ENCODE data around the gene MYO5B. TPM values are rescaled to one million over a fixed set of nuclear protein-coding genes. Genes with fewer than 3 reads are reported as not detected.

The MYO5B gene
- total RNA-seq, 4 donors from 2014 or later, result 1.2 to 2.2 (median 1.3) TPM

DNA sequence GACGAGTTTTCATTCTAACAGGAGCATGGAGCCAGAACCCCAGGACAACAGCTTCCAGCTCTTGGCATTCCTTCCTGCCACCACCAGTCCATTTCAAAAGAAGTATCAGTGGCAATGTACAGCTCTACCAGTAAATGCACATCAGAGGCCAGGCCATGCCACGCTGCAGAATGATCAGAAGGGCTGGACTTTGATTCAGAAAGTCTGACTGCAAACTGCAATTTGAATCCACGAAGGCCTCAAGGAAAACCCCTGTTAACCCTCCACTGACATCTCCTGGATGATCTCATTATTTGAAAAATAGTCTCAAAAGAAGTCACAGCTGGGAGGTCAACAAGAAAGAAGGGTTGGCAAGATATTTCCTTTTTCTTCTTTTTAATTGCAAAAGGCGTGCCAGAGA, 119.2 kb downstream of the MYO5B start:
- TF ChIP-seq, protein P1, sequence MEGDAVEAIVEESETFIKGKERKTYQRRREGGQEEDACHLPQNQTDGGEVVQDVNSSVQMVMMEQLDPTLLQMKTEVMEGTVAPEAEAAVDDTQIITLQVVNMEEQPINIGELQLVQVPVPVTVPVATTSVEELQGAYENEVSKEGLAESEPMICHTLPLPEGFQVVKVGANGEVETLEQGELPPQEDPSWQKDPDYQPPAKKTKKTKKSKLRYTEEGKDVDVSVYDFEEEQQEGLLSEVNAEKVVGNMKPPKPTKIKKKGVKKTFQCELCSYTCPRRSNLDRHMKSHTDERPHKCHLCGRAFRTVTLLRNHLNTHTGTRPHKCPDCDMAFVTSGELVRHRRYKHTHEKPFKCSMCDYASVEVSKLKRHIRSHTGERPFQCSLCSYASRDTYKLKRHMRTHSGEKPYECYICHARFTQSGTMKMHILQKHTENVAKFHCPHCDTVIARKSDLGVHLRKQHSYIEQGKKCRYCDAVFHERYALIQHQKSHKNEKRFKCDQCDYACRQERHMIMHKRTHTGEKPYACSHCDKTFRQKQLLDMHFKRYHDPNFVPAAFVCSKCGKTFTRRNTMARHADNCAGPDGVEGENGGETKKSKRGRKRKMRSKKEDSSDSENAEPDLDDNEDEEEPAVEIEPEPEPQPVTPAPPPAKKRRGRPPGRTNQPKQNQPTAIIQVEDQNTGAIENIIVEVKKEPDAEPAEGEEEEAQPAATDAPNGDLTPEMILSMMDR (IDR thresholded peaks at IDR 0.05; ENCODE audit: low read depth), result no peak

DNA sequence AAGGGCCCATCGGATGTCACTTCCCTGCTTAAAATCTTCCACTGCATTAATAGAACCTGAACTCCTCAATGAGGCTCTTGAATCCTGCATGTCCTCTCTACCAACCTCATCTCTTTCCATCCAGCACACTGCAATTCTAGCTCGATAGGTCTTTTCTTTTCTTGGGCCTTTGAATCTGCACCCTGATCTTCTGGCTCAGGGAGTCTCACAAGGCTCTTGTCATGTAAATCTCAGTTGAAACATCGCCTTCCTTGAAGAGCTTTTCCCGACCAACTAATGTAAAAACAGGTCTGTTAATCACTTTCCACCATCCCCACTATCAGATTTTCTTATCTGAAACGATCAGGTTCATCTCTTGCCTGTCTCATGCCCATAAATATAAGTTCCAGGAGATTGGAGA, 120.5 kb downstream of the MYO5B start:
- TF ChIP-seq, protein P1 (IDR thresholded peaks at IDR 0.05; ENCODE audit: low read depth), result no peak

DNA sequence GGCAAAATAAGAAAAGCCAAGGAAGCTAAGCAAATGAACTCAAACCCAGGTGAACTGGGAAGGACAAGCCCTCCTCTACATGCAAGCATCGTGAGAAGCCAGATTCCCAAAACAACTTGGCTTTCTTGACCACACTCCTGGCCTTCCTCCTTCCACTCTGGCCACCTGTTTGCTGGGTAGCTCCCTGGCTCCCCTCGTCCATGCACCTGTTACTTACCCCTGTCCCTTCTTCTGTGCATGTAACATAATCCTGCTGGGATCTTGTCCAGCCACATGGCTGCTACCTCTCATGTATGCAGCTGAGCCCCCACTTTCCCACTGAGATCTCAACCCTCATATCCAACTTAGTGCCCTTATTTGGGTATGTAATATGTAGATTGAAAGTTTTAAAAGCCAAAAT, 121.6 kb downstream of the MYO5B start:
- TF ChIP-seq, protein P1 (IDR thresholded peaks at IDR 0.05; ENCODE audit: low read depth), result no peak

DNA sequence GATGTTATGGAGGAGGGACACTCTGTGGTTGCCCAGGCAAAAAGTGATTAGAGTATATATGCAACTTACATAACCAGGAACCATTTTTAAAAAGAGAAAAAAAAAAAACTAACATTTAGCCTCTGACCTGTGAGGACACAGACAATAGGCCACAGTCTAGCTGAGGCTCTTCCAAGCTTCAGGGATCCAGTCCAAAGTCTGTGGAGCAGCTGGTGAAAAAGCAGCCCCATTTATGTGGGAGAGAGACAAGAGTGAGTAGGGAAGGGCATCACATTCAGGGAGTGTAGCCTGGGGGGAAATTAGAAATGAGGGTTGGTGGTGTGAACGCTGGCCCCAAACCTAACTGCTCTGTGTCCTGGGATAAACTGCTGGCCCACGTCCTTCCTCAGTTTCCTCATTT, 122.8 kb downstream of the MYO5B start:
- TF ChIP-seq, protein P1 (IDR thresholded peaks at IDR 0.05; ENCODE audit: low read depth), result no peak

DNA sequence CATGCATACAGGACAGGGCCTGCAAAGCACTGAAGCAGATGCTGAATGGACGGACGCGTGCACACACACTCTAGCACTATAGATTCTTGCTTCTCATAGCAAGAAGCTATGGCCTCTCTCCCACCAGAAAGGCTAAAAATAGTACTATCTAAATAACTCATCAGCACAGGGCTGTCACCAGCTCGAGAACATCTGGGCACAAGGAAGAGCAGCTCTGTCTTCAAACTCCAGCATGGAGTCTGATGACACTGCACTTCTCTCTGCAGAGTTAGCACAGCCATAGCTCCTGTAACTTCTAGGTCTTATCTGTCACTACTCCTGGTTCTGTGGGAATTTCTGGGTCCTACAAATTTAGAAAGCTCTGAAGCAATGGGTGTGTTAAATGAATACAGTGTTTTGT, 123.5 kb downstream of the MYO5B start:
- TF ChIP-seq, protein P1 (IDR thresholded peaks at IDR 0.05; ENCODE audit: low read depth), result no peak

DNA sequence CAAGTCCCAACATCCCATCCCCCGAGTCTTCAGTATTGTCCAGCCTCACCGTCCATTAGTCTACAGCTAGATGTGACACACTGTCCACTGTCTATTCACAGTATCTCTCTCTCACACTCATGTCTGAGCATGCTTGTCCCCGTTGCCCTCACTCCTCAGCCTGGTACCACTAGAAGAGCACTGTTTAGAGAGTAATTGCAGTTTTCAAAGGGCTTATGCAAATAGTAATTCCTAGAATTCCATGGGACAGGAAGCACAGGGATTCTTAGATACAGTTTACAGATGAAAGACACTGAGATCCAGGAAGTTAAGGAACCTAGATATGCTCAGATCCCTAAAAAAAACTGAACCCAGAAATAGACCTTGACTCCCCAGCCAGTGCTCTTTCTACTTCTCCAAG, 125.5 kb downstream of the MYO5B start:
- TF ChIP-seq, protein P1 (IDR thresholded peaks at IDR 0.05; ENCODE audit: low read depth), result no peak

DNA sequence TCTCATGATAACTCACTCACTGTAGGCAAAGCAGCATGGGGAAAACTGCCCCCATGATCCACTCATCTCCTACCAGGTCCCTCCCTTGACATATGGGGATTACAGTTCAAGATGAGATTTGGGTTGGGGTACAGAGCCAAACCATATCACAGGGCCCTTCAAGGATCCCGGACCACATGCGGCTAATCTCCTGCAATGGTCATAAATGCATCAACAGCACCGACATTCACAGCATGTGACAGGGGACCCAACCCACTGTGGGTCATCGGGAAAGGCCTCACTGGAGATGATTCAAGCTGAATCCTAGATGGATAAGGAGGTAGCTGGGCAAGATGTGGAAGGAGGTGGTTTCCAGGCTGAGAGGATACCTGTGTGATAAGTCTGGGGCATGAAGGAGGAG, 129.4 kb downstream of the MYO5B start:
- TF ChIP-seq, protein P1 (IDR thresholded peaks at IDR 0.05; ENCODE audit: low read depth), result no peak

Data from subcutaneous adipose tissue (tissue), 4 donors.